ENCODE results near the gene FCAR.
"Not testable (repeated sequence)": the region's sequence is repeated elsewhere in the genome, so short reads cannot be mapped to it uniquely, and the experiment has no call there.

Gene FCAR

DNA sequence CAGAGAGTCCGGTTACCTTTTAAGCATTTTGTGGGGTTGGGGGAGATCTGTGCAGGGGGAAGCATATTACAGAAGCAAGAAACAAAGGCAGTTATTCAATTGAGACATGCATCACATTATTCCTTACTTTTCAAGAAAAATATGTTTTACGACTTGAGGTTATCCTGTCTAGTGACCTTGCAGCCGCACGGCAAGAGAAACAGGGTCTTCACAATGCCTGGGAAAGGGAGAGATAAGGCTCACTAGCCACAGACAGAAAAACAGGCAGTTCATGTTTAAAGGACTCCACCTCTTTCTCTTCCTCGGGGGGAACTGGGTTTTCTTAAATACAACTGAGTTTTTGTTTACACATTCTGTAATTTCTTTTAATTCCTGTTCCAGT, 31.4 kb downstream of the FCAR start:
- no peak overlapping the region for H3K27ac ChIP-seq
- TF ChIP-seq ZFX (IDR thresholded peaks at IDR 0.05; ENCODE audit: borderline replicate concordance) = no peak
- TF ChIP-seq, protein P1, sequence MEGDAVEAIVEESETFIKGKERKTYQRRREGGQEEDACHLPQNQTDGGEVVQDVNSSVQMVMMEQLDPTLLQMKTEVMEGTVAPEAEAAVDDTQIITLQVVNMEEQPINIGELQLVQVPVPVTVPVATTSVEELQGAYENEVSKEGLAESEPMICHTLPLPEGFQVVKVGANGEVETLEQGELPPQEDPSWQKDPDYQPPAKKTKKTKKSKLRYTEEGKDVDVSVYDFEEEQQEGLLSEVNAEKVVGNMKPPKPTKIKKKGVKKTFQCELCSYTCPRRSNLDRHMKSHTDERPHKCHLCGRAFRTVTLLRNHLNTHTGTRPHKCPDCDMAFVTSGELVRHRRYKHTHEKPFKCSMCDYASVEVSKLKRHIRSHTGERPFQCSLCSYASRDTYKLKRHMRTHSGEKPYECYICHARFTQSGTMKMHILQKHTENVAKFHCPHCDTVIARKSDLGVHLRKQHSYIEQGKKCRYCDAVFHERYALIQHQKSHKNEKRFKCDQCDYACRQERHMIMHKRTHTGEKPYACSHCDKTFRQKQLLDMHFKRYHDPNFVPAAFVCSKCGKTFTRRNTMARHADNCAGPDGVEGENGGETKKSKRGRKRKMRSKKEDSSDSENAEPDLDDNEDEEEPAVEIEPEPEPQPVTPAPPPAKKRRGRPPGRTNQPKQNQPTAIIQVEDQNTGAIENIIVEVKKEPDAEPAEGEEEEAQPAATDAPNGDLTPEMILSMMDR (IDR thresholded peaks at IDR 0.05) = no peak

- no peak within 1 kb of the TSS for H3K27ac ChIP-seq
- no peak for TF ChIP-seq ZFX (IDR thresholded peaks at IDR 0.05; ENCODE audit: borderline replicate concordance)
- TF ChIP-seq, protein P1 (IDR thresholded peaks at IDR 0.05) = no peak
Observed at GRCh38 chr19:54905803-54906511, 31.9 kb downstream of the FCAR start, which contains the start of gene NCR1. Gene NCR1, plus strand, starts transcription at chr19:54906148. Its CDS starts 40 bp downstream, at chr19:54906188.

- TF ChIP-seq ZFX (IDR thresholded peaks at IDR 0.05; ENCODE audit: borderline replicate concordance) = no peak
- TF ChIP-seq, protein P1 (IDR thresholded peaks at IDR 0.05) = no peak
- H3K27ac ChIP-seq = no peak overlapping the region
Observed at GRCh38 chr19:54906819-54907218, 32.8 kb downstream of the FCAR start.

GRCh38 chr19:54907899-54908298, 33.9 kb downstream of the FCAR start:
- H3K27ac ChIP-seq = not testable (repeated sequence)

DNA sequence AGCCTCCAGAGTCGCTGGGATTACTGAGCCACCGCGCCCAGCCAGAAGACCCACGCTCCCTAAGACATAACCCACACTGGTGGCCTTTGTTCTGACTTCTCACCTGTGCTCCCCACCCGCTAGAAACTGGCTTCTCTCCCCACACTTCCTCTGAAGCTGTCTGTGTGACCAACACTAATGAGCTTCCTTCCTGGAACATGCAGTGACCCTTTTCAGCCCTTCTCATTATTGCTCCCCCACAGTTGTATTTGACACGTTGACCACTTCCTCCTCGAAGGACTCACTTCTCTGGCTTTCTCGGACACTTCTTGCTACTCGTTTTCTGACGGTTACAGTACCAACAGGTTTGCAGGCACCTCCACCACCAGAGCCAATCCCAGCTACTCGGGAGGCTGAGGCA, 42.8 kb downstream of the FCAR start:
- TF ChIP-seq, protein P1 (IDR thresholded peaks at IDR 0.05) = no peak
- TF ChIP-seq ZFX (IDR thresholded peaks at IDR 0.05; ENCODE audit: borderline replicate concordance) = no peak
- H3K27ac ChIP-seq = no peak overlapping the region

DNA sequence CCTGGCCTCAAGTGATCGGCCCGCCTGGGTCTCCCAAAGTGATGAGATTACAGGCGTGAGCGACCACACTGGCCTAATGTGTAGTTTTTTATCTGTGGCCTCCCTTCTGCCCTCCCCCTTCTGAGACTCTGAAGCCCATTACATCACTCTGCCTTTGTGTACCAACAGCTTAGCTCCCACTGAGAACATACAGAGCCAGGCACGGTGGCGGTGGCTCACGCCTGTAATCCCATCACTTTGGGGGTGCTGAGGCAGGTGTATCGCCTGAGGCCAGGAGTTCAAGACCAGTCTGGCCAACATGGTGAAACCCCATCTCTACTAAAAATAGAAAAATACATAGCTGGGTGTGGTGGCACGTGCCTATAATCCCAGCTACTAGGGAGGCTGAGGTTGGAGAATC, 44.5 kb downstream of the FCAR start:
- no peak overlapping the region for H3K27ac ChIP-seq
- no peak for TF ChIP-seq ZFX (IDR thresholded peaks at IDR 0.05; ENCODE audit: borderline replicate concordance)
- TF ChIP-seq, protein P1 (IDR thresholded peaks at IDR 0.05) = no peak

- H3K27ac ChIP-seq = not testable (repeated sequence)
- TF ChIP-seq, protein P1 (IDR thresholded peaks at IDR 0.05) = peak; percentile 59
Observed at GRCh38 chr19:54919646-54920563, 45.9 kb downstream of the FCAR start.

All from 22Rv1 (cell line).